ENCODE measurements around the gene ARID3B. TPM values are rescaled to one million over a fixed set of nuclear protein-coding genes. Genes with fewer than 3 reads are reported as not detected.

Gene ARID3B
- total RNA-seq, 4 donors from 2014 or later, result 6.7 to 12.3 (median 8.4) TPM

DNA sequence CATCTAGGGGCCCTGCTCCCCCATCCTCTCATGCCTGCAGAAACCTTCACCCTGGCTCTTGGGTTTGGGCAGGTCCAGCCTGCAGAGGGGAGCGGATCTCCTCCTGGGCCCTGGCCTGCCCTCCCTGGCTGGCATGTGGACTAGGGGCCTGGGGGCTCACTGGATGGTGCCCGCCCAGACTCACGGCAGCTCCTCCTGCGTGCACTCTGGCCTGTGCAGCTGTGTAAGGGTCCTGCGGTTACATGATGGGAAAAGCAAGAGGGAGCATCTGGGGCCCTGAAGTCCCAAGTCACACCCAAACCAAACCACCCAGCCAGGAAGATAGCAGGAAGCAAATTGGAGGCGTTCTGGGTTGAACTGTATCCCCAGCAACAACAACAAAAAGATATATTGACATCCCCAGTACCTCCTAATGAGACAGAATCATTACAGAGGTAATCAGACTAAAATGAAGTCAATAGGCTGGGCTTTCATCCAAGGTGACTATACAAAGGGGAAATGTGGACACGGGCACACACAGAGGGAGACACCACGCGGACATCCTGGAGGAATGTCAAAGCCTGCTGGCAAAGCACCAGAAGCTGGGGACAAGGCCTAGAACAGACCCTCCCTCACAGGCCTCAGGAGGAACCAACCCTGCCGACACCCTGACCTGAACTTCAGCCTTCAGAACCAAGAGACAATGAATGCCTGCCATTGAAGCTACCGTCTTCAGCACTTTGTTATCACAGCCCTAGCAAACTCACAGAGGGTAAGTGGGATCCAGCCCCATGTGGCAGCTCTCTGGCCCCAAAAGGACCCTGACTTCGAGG, 64.2 kb downstream of the ARID3B start:
- Histone ChIP-seq H3K9me3 (no peaks in the 10 kb centered on the region), H3K4me1 (no peaks in the 10 kb centered on the region)
- WGBS, result 80% methylated on average over 10 of the region's 12 CpGs

DNA sequence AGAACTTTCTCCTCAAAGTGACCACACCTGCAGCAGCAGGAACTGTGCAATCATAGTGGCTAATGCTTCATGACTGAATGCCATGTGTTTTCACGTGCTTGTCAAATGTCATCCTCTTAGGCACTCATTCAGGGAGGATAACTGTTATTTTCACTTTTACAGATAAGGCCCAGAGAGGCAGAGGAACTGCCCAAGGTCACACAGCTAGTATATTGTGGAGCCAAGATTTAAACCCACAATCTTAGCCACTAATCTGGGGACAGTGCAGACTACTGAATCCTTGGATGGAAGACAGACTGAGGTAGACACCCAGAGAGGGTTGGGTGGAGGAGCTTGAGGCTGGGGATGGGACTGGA, 64.8 kb downstream of the ARID3B start:
- TF ChIP-seq POLR2A (IDR thresholded peaks at IDR 0.05), result no peak
- TF ChIP-seq EP300 (IDR thresholded peaks at IDR 0.05), result no peak
- TF ChIP-seq POLR2AphosphoS5 (IDR thresholded peaks at IDR 0.05), result no peak
- TF ChIP-seq, protein P1, sequence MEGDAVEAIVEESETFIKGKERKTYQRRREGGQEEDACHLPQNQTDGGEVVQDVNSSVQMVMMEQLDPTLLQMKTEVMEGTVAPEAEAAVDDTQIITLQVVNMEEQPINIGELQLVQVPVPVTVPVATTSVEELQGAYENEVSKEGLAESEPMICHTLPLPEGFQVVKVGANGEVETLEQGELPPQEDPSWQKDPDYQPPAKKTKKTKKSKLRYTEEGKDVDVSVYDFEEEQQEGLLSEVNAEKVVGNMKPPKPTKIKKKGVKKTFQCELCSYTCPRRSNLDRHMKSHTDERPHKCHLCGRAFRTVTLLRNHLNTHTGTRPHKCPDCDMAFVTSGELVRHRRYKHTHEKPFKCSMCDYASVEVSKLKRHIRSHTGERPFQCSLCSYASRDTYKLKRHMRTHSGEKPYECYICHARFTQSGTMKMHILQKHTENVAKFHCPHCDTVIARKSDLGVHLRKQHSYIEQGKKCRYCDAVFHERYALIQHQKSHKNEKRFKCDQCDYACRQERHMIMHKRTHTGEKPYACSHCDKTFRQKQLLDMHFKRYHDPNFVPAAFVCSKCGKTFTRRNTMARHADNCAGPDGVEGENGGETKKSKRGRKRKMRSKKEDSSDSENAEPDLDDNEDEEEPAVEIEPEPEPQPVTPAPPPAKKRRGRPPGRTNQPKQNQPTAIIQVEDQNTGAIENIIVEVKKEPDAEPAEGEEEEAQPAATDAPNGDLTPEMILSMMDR (IDR thresholded peaks at IDR 0.05), result no peak

More for the DNA sequence above, 64.2 kb downstream of the ARID3B start:
- no peaks in the 10 kb centered on the region for H3K36me3 ChIP-seq
- DNase-seq (ENCODE audit: low spot score in 2 of 2), result no peak
- no peak overlapping the region for H3K27ac ChIP-seq
- H3K4me3 ChIP-seq, result no peak overlapping the region
- no peak for TF ChIP-seq EP300 (IDR thresholded peaks at IDR 0.05)
- TF ChIP-seq, protein P1 (IDR thresholded peaks at IDR 0.05), result no peak
- H3K27me3 ChIP-seq, result no peaks in the 10 kb centered on the region

DNA sequence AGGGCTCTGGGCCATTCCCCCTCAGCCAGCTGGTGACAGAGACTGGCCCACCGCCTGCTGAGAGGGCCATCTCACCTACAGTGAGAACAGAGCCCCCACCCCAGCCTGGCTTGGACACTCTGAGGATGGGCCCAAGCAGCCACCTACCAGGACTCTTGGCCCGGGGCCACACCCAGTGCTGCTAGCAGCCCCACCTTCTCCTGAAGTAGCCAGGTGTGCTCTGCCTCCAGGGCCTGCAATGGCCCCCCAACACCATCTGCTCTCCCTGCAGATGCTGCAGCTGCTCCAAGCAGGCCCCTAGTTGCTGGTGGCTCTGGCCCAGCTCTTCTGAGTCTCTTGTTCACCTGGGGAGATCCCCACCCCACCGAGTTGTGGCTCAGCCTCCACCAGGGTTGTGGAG, 67.8 kb downstream of the ARID3B start:
- Histone ChIP-seq H3K36me3 (no peaks in the 10 kb centered on the region), H3K27me3 (no peaks in the 10 kb centered on the region), H3K4me3 (no peak overlapping the region), H3K9me3 (no peaks in the 10 kb centered on the region), H3K4me1 (peaks cover 11% of the 10 kb centered on the region), H3K27ac (no peak overlapping the region)
- 61% methylated on average over 2 of the region's 3 CpGs for WGBS
- TF ChIP-seq POLR2AphosphoS5 (IDR thresholded peaks at IDR 0.05), result no peak
- no peak for TF ChIP-seq POLR2A (IDR thresholded peaks at IDR 0.05)
- no peak for TF ChIP-seq EP300 (IDR thresholded peaks at IDR 0.05)
- TF ChIP-seq, protein P1 (IDR thresholded peaks at IDR 0.05), result no peak
- DNase-seq (ENCODE audit: low spot score in 2 of 2), result no peak

More for the DNA sequence above, 64.8 kb downstream of the ARID3B start:
- WGBS, result 67% methylated on average over 1 of the region's 1 CpG
- Histone ChIP-seq H3K27me3 (no peaks in the 10 kb centered on the region), H3K9me3 (no peaks in the 10 kb centered on the region), H3K4me1 (peaks cover under 1% of the 10 kb centered on the region), H3K36me3 (no peaks in the 10 kb centered on the region), H3K27ac (no peak overlapping the region), H3K4me3 (no peak overlapping the region)
- no peak for DNase-seq (ENCODE audit: low spot score in 2 of 2)

DNA sequence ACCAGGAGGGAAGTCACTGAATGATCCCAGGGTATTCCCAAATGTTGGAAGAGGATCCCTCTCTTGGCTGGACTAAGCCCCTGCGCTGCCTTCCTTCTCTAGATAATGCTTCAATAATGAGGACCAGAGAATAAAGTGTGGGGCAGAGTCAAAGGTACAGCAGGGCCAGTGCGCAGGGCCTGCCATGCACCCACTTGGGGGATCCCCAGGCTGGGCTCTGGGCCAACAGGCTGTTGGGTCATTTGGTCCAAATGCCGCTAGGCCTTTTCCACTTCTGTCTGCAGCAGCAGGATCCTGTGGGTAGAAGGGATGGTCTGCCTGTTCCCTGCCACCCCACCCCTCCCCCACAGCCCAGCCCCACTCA, 68.9 kb downstream of the ARID3B start:
- H3K27me3 ChIP-seq, result no peaks in the 10 kb centered on the region
- H3K4me1 ChIP-seq, result peaks cover 22% of the 10 kb centered on the region
- H3K9me3 ChIP-seq, result no peaks in the 10 kb centered on the region
- no peak for DNase-seq (ENCODE audit: low spot score in 2 of 2)
- WGBS, result 94% methylated on average over 3 of the region's 3 CpGs
- H3K27ac ChIP-seq, result no peak overlapping the region
- no peaks in the 10 kb centered on the region for H3K36me3 ChIP-seq
- TF ChIP-seq EP300 (IDR thresholded peaks at IDR 0.05) (no peak), POLR2AphosphoS5 (IDR thresholded peaks at IDR 0.05) (no peak), POLR2A (IDR thresholded peaks at IDR 0.05) (no peak)
- TF ChIP-seq, protein P1 (IDR thresholded peaks at IDR 0.05), result no peak
- no peak overlapping the region for H3K4me3 ChIP-seq

DNA sequence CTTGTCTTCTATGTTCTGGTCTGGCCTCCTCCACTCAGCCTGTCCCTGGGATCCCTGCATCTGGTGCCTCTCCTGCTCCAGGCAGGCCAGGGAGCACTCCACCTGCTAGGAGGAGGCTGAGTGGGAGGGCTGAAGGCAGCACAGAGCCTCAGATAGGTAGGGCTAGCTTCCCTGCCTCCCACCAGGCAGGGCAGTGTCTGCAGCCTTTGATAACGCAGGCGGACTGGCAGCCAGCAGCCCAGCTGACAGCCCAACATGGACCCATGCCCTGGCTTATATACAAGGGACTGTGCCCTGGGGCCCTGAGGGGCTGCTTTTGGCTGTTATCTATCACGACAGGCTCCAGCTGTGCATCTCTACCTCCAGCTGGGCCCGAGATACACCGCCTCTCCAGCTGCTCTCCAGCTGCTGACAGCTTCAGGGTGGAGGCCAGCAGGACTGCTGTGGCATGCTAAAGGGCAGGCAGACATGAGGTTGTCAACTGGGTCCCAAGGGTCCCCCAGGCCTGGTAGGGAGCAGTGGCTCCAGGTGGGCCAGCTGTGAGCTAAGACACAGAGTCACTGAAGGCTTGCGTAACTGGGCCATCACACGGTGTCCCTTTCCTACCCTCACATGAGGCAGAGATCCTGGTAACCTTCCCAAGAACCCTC, 69.4 kb downstream of the ARID3B start:
- no peaks in the 10 kb centered on the region for H3K9me3 ChIP-seq
- WGBS, result 48% methylated on average over 4 of the region's 7 CpGs
- H3K27me3 ChIP-seq, result no peaks in the 10 kb centered on the region
- no peak overlapping the region for H3K4me3 ChIP-seq
- TF ChIP-seq EP300 (IDR thresholded peaks at IDR 0.05) (no peak), POLR2A (IDR thresholded peaks at IDR 0.05) (no peak), POLR2AphosphoS5 (IDR thresholded peaks at IDR 0.05) (no peak)
- TF ChIP-seq, protein P1 (IDR thresholded peaks at IDR 0.05), result no peak
- H3K36me3 ChIP-seq, result no peaks in the 10 kb centered on the region
- peaks cover 24% of the 10 kb centered on the region for H3K4me1 ChIP-seq
- DNase-seq (ENCODE audit: low spot score in 2 of 2), result no peak
- H3K27ac ChIP-seq, result no peak overlapping the region

Data from suprapubic skin (tissue), 4 donors.